Stimulated activated CD4-positive, alpha-beta T cell treated with anti-CD3 and anti-CD28 coated beads, Interleukin-15, amount 100 ng/mL, for 1 hour (primary cell): ENCODE measurements around the gene STX2.

ENCODE experiments used
- DNase-seq, 2 donors: peaks; one replicate each; pipeline ENCODE4 v3.0.0-alpha.2; 2020; ENCODE audit warnings: low read depth in 1 of 2, low spot score in 1 of 2

STX2 gene

GRCh38 chr12:130831876-130832405 lies 7.1 kb downstream of the STX2 start:
- DNase-seq, result no peak

GRCh38 chr12:130831246-130831645 lies 7.8 kb downstream of the STX2 start:
- DNase-seq, result no peak

GRCh38 chr12:130830246-130830551 lies 8.9 kb downstream of the STX2 start:
- DNase-seq, result no peak

- DNase-seq, result no peak
These were observed 9.4 kb downstream of the STX2 start for GRCh38 chr12:130829391-130830245.

GRCh38 chr12:130828895-130829294 lies 10.2 kb downstream of the STX2 start:
- DNase-seq, result no peak

GRCh38 chr12:130827432-130827831 lies 11.6 kb downstream of the STX2 start:
- no peak for DNase-seq

- peak; percentile 58 to 62 for DNase-seq
These were observed 12.8 kb downstream of the STX2 start for GRCh38 chr12:130826151-130826801.

- DNase-seq, result no peak
These were observed 13.3 kb downstream of the STX2 start for GRCh38 chr12:130825771-130826150.

GRCh38 chr12:130819681-130820080 lies 19.4 kb downstream of the STX2 start:
- DNase-seq, result no peak

- DNase-seq, result peak; percentile 61 to 75
These were observed 20.1 kb downstream of the STX2 start for GRCh38 chr12:130818635-130819576.

- DNase-seq, result no peak
These were observed 20.8 kb downstream of the STX2 start for GRCh38 chr12:130818272-130818634.

GRCh38 chr12:130817804-130818203 lies 21.2 kb downstream of the STX2 start:
- no peak for DNase-seq

- no peak for DNase-seq
These were observed 23.0 kb downstream of the STX2 start for GRCh38 chr12:130816097-130816496.

- DNase-seq, result no peak
These were observed 23.9 kb downstream of the STX2 start for GRCh38 chr12:130815028-130815741.

- DNase-seq, result no peak
These were observed 25.1 kb downstream of the STX2 start for GRCh38 chr12:130813949-130814348.

GRCh38 chr12:130813436-130813835 lies 25.6 kb downstream of the STX2 start:
- DNase-seq, result no peak

GRCh38 chr12:130809791-130810190 lies 29.3 kb downstream of the STX2 start:
- DNase-seq, result no peak

- DNase-seq, result no peak
These were observed 31.7 kb downstream of the STX2 start for GRCh38 chr12:130807309-130807708.

GRCh38 chr12:130806574-130806973 lies 32.5 kb downstream of the STX2 start:
- DNase-seq, result no peak

- DNase-seq, result no peak
These were observed 33.4 kb downstream of the STX2 start for GRCh38 chr12:130805635-130806034.

- DNase-seq, result no peak
These were observed 34.8 kb downstream of the STX2 start for GRCh38 chr12:130804216-130804615.
